Right ventricle myocardium superior (tissue), 1 donor: Measurements from ENCODE around the gene TAS2R30. TPM values are rescaled to one million over a fixed set of nuclear protein-coding genes. Genes with fewer than 3 reads are reported as not detected.

Experiments used
- ATAC-seq: fragments of 200-7000 bp; cut with Tn5 transposase; one replicate; pipeline ENCODE4 v1.9.1; 2020; ENCODE audit warnings: mild to moderate bottlenecking; ENCODE audit not compliant: poor library complexity
- DNase-seq: peaks from one replicate; pipeline ENCODE4 v3.0.0-alpha.2; 2020
- intact Hi-C: fragments of 100-400 bp; cut with DNase I; formaldehyde crosslinking; loops from one replicate; pipeline ENCODE4 v1.11.2; 2022
- long read RNA-seq: library from polyadenylated mRNA; unstranded; transcript quantifications from one replicate; pipeline ENCODE4 v2.0.0, GENCODE V29; 2021
- total RNA-seq: library from RNA; stranded (reverse); fragmentation: NEBNext Ultra II Directional; extraction: Animal tissue kit (Norgen Biotek cat#: 25700); gene quantifications from one replicate; pipeline ENCODE4 v1.2.1, GENCODE V29; 2021
- donor health status: DM: no; HTN: yes; CAD: no; lungs with severe emphysema.

The TAS2R30 gene, protein sequence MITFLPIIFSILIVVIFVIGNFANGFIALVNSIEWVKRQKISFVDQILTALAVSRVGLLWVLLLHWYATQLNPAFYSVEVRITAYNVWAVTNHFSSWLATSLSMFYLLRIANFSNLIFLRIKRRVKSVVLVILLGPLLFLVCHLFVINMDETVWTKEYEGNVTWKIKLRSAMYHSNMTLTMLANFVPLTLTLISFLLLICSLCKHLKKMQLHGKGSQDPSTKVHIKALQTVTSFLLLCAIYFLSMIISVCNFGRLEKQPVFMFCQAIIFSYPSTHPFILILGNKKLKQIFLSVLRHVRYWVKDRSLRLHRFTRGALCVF
- 0.67 TPM for total RNA-seq
- long read RNA-seq, result 0 reads

DNA sequence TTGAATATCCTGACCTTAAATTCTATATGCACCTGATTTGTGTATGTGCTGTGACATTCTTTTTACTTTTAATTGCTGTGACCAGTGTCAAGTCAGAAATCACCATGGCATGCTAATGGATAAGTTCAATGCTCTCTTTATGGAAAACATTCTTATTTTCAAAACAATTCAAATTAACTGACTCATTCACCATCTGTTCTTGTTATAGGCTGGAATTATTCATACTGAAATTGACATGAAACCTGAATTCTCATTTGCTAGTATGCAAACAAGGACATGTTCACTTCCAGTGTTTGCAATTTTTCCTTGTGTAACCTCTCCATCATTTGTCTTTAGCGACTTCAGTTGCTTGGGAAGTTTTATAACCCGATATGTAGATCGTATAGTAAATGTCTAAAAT, at the start of gene TAS2R30:
Gene TAS2R30, minus strand, starts transcription at position 340 of the 400 bp plus-strand sequence. CDS start 400 bp downstream, outside the sequence.
- DNase-seq (no peak), ATAC-seq (no peak)
- intact Hi-C loops, result no loop called here

DNA sequence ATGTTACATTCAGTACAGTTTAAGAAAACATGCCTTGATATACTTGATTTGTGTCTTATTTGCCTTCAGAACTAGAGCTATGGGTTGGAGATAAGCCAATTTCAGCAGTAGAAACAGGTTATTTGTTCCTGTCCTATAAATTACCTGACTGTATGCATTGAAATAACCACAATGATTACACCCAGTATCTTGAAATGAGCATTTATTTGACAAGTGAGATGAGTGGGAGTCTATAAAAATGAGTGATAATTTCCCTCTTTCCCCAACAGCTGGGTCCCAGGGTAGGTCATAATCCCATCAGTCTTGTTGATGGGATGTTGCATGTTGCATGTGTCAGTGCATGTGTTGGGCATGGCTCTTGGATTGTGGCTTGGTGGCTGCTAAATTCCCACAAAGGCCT, 48.6 kb upstream of the TAS2R30 start:
- ATAC-seq (no peak), DNase-seq (no peak)
- intact Hi-C loops, result no loop called here

DNA sequence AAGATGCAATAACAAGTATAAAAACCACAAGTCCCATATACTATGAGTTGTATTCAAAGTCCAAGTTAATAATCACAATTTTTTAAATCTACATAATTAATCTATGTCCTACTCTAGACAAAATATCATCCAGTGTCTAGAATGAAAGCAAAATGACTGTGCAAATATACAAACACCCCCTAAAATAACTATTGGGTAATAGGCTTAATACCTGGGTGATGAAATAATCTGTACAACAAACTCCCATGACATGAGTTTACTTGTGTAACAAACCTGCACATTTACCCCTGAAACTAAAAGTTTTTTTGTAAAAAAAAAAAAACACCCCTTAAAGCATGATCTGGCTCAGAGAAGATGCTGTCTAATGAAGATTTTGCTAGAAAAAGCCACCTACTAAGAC, 48.1 kb upstream of the TAS2R30 start:
- intact Hi-C loops, result no loop called here
- no peak for ATAC-seq

DNA sequence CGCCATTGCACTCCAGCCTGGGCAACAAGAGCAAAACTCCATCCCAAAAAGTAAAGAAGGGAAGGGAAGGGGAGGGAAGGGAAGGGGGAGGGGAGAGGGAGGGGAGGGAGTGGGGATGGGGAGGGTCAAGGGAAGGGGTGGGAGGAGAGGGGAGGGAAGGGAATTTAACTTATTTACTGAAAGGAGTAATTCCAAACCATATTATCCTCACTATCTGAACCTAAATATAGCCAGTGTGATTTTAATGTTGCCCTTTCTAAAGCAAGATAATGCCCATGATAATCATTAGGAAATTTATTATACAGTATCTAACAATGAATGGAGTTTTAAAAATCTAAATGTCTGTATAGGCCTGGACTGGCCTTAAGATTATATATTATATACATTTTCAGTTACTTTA, 43.8 kb upstream of the TAS2R30 start:
- intact Hi-C loops, result no loop called here
- ATAC-seq (no peak), DNase-seq (no peak)

More for the DNA sequence above, 48.1 kb upstream of the TAS2R30 start:
- no peak for DNase-seq

DNA sequence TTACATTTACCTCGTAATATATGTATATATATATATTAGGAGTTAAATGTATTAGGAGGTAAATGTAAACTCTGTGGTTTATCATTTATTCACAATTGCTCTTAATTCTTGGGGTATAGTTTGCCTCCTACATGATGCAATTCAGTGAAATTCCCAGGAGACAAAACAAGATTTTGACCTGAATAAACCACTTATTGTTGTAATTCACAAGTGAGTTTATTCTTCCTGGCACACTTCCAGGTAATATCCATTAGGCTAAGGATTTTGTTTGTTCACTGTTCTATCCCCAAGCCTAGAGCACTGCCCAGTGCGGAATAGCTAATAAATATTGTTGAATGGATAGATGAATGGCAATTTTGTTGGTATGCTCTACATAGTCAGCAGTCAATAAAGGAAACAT, 39.6 kb upstream of the TAS2R30 start:
- no peak for ATAC-seq
- intact Hi-C loops, result no loop called here
- DNase-seq, result no peak

DNA sequence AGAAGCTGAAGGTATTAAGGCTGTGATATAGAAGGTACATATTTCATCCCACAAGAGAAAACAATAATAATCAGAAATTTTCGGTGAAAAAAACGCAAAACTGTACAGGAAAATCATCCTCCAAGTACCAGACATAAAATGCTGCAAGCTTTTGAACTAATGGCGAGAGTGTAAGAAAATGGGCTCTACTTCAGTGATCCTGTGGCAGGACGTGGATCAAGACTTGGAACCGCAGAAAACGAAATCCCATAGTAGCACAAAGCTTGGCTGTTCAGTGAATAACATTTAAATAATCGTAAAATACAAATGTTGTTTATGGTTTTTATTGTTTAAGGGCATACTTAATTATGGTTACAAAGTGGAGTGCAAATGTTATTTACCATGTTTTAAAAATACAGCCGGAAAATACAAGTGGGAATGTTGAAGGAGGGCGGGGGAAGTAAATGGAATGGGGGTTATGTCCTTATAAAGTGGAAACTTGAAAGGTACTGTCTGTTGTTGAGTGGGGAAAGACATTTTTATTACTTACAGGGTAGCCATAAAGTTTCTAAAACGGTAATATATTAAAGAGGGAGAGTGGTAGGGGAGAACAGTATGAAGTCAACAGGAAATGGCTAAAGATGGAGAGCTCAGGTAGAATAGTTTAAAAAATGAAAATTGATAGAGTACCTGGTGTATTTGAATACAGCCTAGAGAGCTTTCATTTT, 37.7 kb upstream of the TAS2R30 start:
- no peak for ATAC-seq
- intact Hi-C loops, result no loop called here
- no peak for DNase-seq

DNA sequence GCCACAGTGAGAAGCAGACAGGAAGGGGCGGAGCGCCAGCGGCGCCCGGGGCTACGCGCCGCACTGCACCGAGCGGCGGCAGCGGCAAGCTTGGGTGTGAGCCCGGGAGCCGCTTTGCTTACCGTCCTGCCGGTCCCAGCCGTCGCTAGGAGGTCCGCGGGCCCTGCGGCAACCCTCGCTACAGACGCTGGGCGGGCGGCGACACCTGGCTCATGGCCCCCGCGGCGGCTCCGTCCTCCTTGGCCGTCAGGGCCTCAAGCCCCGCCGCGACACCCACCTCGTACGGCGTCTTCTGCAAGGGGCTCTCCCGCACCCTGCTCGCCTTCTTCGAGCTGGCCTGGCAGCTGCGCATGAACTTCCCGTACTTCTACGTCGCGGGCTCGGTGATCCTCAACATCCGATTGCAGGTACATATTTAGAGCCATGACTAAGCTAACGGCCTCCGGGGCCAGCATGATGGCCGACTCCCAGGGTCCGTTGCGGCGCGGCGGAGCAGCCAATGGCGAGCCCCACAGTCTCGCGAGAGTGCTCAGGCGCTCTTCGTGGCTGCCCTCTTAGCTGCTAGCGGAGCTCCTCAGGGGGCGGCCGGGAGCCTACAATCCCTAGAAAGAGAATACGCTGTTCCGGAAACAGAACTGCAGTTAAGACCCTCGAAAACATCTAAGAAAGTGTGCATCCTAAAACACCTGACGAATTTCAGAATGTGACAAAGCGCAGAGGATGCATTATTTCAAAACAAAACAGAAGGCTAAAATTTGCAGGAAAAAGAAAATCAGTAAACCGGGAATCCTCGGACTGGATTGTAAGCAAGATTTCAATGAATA, 36.9 kb upstream of the TAS2R30 start, which contains the start of gene SMIM10L1:
Gene SMIM10L1, plus strand, starts transcription at position 50 of the 824 bp plus-strand sequence. Its CDS starts 163 bp downstream, at position 213.
- peak; percentile 100 for ATAC-seq
- intact Hi-C loops, result no loop called here
- DNase-seq, result peak; percentile 96

DNA sequence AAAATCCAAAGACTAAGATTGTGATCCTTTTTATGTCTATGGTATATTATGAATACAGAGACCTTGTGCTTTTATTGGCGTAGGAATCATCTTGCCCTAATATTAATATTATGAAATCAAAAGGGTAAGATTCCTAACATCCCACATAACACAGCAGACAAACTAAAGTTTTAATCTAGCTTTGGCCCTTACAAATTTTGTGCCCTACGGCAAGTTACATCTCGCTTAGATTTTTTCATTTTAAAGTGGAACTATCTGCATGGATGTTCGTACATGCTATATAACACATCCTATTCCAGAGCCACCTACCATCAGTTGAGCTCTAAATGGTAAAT, 36.3 kb upstream of the TAS2R30 start:
- no peak for ATAC-seq
- no peak for DNase-seq
- intact Hi-C loops, result no loop called here

DNA sequence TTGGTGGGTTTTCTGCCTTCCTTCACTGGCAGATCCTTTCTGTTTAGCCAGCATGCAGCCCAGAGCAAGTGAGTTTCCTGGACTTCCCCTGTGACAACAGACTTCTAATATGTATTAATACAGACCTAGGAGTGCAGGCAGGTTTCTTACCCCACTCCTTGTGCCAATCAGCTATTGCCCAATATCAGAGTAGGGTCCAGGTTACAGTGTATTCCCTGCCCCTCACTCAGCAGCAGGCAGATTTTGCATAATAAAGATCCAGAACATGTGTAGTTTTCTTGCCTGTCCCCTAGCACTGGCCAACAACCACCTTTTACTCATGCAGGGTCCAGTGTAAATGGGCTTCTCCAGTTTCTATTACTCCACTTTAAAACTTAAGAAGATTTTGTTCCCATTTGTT, 31.9 kb upstream of the TAS2R30 start:
- DNase-seq (no peak), ATAC-seq (no peak)
- intact Hi-C loops, result no loop called here

DNA sequence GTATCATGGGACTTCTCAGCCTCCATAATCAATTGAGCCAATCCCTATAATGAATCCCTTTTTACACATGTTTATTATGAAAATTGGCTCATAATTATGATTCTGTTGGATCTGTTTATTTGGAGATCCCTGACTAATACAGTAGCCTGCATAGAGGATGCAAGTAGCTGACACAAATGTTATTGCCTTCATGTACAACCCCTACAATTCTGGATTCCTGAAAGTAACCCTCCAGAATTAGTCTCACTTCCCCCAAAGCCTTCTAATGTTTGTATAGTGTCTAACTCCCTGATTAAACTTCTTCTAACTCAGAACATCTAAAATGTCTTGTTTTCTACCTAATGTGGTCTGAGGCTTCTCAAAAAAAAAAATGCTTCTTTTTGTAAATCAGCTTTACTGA, 29.9 kb upstream of the TAS2R30 start:
- no peak for DNase-seq
- ATAC-seq, result no peak
- intact Hi-C loops, result no loop called here

DNA sequence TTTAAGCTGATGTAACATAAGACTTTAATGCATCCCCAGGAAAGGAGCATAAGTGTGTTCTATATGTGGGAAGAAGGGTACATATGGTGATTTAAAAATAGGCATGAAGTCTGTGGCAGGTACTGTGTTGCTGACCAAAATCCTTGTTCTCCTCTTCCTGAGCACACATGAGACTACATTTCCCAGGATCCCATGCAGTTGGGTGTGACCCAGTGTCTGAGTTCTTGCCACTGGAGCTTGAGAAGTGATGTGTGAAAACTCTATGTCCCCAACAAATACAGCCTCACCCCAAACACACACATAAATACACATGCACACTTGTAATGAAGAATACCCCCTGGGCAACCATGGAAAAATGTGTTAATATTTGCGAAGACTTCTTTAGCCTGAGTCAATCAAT, 28.1 kb upstream of the TAS2R30 start:
- intact Hi-C loops, result no loop called here
- ATAC-seq, result no peak
- no peak for DNase-seq

DNA sequence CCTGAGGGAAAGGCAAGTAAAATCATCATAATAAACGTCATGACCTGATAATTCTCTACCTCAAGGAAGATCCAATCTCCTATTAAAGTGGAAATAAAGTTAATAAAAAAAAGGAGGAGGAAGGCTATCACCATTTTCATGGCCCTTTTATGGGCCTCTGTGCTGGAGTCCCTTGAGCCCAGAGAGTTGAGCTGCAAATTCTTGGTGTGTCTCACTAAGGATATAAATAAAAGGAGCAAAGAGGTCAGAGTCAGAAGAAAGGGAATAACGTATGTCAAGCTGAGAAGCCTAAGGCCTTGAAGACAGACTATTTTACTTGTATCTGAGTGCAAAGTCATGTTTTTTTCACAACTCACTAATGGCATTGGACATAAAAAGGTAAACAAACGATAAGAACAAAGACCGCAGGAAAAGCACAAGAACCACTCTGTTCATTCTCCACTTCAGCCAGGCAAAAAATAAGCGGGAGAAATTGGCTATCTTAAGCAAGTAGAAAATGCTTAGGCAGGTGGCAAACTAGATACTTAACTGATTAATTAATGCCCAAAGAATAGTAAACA, 24.5 kb upstream of the TAS2R30 start:
- DNase-seq (no peak), ATAC-seq (peak; percentile 53)
- intact Hi-C loops, result no loop called here

DNA sequence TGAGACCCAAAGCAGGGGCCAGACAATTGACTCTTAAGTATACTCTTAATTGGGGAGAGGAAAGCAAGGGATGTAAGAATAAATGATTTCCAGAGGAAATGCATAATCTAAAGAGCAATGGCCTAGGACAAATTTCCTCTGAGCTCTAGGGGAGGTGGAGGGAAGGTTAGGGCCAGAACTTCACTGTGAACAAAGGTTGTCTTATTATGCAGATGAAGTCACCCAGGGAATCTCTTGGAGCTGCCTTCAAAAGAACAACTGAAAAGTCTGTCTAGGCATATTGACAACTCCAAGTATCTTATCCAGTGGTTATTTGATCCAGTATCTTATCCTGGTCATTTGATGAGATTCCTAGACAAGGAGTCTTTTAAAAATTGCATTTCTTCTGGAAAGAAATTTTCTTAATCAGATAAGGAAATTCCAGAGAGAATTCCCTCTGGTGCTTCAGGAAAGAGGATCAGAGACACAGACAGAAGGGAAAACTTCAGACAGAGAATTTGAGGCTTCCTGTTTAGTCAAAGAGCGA, 20.0 kb upstream of the TAS2R30 start:
- DNase-seq, result no peak
- no peak for ATAC-seq
- intact Hi-C loops, result no loop called here

DNA sequence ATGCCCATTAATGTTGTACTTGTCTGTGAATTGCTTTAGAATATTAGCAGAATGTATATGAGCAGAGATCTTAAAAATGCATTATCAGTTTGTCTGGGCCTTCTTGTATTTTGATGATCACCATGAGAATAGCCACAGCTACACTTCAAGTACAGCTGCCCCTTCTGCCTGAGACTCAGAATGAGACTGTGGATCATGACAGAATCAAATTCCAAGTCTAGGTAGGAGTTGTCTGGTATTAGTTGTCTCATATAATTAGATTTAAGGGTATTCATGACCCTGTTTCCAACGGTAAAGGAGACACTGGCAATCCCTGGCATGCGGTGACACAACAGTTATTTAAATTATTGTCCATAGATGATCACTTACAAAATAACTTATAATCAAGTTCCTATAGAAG, 18.3 kb upstream of the TAS2R30 start:
- ATAC-seq (no peak), DNase-seq (no peak)
- intact Hi-C loops, result no loop called here

DNA sequence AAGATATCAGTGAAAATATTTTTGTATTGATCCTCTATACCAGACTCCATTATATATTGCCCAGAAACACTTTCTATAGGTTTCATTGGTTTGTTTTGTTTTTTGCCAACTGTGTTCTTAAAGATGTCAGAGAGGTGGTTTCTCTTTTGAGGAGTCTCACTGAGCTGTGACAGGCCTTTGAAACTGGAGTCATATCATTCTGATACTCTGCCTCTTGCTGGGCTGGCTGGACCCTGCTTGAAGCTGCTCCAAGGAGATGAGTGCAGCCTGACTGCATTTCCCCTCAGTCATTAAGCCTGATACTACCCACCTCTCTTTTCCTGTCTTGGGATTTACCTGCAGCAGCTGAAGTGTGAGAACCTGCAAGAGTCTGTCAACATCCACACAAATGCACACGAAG, 16.4 kb upstream of the TAS2R30 start:
- intact Hi-C loops, result no loop called here
- ATAC-seq (no peak), DNase-seq (no peak)

DNA sequence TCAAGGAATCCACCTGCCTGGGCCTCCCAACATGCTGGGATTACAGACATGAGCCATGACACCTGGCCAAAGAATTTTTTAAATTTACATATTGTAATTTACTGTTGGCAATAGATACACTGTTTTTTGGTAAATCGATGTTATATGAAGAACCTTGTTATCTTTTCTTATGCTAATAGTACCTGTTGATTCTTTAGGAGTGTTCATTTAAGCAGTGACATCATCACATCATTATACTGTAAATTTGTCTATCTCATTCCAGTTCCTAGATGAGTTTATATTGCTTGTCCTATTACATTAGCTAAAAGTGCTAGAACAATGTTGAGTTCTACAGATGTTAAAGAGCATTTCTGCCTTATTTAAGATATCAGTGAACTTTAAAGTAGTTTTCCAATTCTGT, 13.0 kb upstream of the TAS2R30 start:
- intact Hi-C loops, result no loop called here
- no peak for ATAC-seq
- no peak for DNase-seq

DNA sequence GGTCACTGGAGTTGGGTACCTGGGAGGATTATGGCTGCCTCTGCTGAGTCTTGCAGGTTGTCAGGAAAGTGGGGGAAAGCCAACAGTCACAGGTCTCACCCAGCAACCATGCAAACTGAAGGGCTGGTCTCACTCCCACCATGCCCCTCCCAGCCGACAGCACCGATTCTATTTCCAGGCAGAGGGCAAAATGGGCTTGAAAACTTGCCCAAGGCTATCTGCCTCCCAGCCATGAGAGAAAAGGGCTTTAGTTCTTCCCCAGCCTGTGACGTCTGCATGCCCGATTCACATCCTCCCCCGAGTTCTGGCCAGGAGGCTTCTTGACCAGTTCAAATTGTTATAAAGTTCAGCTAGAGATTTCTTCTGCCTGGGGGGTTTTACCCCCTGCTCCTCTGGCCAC, 9.9 kb upstream of the TAS2R30 start:
- no peak for DNase-seq
- intact Hi-C loops, result no loop called here
- no peak for ATAC-seq

DNA sequence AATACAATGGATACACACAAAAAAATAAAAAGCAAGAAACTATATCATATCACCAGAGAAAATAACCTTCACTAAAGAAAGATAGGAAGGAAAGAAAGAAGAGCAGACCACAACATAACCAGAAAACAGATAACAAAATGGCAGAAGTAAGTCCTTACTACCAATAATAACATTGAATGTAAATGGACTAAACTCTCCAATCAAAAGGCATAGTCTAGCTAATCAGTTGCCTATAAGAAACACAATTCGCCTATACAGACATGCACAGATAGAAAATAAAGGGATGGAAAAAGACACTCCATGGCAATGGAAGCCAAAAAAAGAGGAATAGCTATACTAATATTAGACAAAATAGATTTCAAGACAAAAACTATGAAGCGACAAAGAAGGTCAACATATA, 8.9 kb upstream of the TAS2R30 start:
- intact Hi-C loops, result no loop called here
- no peak for DNase-seq
- no peak for ATAC-seq

DNA sequence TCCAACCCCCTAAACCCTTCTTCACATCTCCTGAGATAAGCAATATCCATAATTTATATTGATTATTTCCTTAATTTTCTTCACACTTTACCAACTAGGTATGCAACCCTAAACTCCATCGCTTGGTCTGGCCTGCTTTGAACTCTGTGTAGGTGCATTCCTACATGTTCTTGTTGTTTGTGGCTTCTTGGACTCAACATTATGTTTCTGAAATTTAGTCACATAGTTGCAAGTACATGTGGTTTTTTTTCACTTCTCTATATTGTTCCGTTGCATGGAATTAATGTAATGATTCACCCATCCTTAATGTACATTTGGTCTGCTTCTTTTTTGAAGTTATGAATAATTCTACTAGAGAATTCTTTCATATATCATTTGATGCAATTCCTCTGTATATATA, 1.6 kb upstream of the TAS2R30 start:
- DNase-seq (no peak), ATAC-seq (no peak)
- intact Hi-C loops, result no loop called here
